H9 (cell line): ENCODE measurements around the gene SLC22A15. TPM values are rescaled to one million over a fixed set of nuclear protein-coding genes. Genes with fewer than 3 reads are reported as not detected.

Experiments used
- DNase-seq: peaks from one replicate; pipeline ENCODE4 v3.0.0-alpha.2; 2017
- H2AFZ ChIP-seq: one replicate; pipeline ENCODE4 v1.6.1; 2013; ENCODE audit warnings: mild to moderate bottlenecking, low read length, control low read depth, moderate library complexity
- H2AK5ac ChIP-seq: 2 replicates; pipeline ENCODE4 v1.6.1; 2013; ENCODE audit warnings: low read length, control low read depth, mixed read lengths; ENCODE audit not compliant: insufficient read length
- H2BK120ac ChIP-seq: one replicate; pipeline ENCODE4 v1.6.1; 2013; ENCODE audit warnings: low read depth, mild to moderate bottlenecking, low read length, control low read depth, inconsistent platforms; ENCODE audit not compliant: poor library complexity, severe bottlenecking
- H2BK12ac ChIP-seq: 2 replicates; pipeline ENCODE4 v1.6.1; 2013; ENCODE audit warnings: low read length, control low read depth, mixed read lengths, low read depth; ENCODE audit not compliant: insufficient read length
- H2BK15ac ChIP-seq: 2 replicates; pipeline ENCODE4 v1.6.1; 2013; ENCODE audit warnings: low read depth, low read length, control low read depth
- H2BK20ac ChIP-seq: one replicate; pipeline ENCODE4 v1.6.1; 2013; ENCODE audit warnings: low read depth, mild to moderate bottlenecking, low read length, control low read depth, inconsistent platforms; ENCODE audit not compliant: poor library complexity, severe bottlenecking
- H2BK5ac ChIP-seq: 2 replicates; pipeline ENCODE4 v1.6.1; 2013; ENCODE audit warnings: low read length, control low read depth, mixed read lengths; ENCODE audit not compliant: insufficient read length
- H3K14ac ChIP-seq: 2 replicates; pipeline ENCODE4 v1.6.1; 2013; ENCODE audit warnings: low read length, control low read depth; ENCODE audit not compliant: insufficient read depth
- H3K18ac ChIP-seq: 2 replicates; pipeline ENCODE4 v1.6.1; 2013; ENCODE audit warnings: low read depth, mild to moderate bottlenecking, mixed read lengths, low read length, control low read depth; ENCODE audit not compliant: insufficient read length
- H3K23ac ChIP-seq: 2 replicates; pipeline ENCODE4 v1.6.1; 2013; ENCODE audit warnings: low read length, control low read depth, mixed read lengths, low read depth; ENCODE audit not compliant: insufficient read length
- H3K23me2 ChIP-seq: 2 replicates; pipeline ENCODE4 v1.6.1; 2013; ENCODE audit warnings: low read depth, mild to moderate bottlenecking, mixed read lengths, low read length, control low read depth; ENCODE audit not compliant: insufficient read length, poor library complexity, severe bottlenecking
- H3K27ac ChIP-seq: 2 replicates; pipeline ENCODE4 v1.5.1; 2013; ENCODE audit warnings: low read length, control low read depth, mixed read lengths, low read depth; ENCODE audit not compliant: insufficient read length
- H3K27me3 ChIP-seq: 2 replicates; pipeline ENCODE4 v1.6.1; 2013; ENCODE audit warnings: low read length, control low read depth, inconsistent platforms; ENCODE audit not compliant: insufficient read depth
- H3K4ac ChIP-seq: 2 replicates; pipeline ENCODE4 v1.6.1; 2013; ENCODE audit warnings: low read depth, mild to moderate bottlenecking, control low read depth, inconsistent platforms, low read length, moderate library complexity
- H3K4me1 ChIP-seq: 2 replicates; pipeline ENCODE4 v1.6.1; 2013; ENCODE audit warnings: low read length, control low read depth, inconsistent platforms; ENCODE audit not compliant: insufficient read depth
- H3K4me2 ChIP-seq: 2 replicates; pipeline ENCODE4 v1.6.1; 2013; ENCODE audit warnings: low read length, control low read depth, mixed read lengths; ENCODE audit not compliant: insufficient read length, insufficient read depth
- H3K56ac ChIP-seq: 2 replicates; pipeline ENCODE4 v1.6.1; 2013; ENCODE audit warnings: low read depth, mild to moderate bottlenecking, mixed read lengths, low read length, control low read depth; ENCODE audit not compliant: insufficient read length
- H3K79me1 ChIP-seq: 2 replicates; pipeline ENCODE4 v1.6.1; 2013; ENCODE audit warnings: low read depth, mild to moderate bottlenecking, moderate library complexity, low read length, control low read depth, inconsistent platforms; ENCODE audit not compliant: insufficient read depth, poor library complexity, severe bottlenecking
- H3K79me2 ChIP-seq: 2 replicates; pipeline ENCODE4 v1.6.1; 2013; ENCODE audit warnings: low read length, control low read depth, inconsistent platforms; ENCODE audit not compliant: insufficient read depth
- H3K9ac ChIP-seq: 2 replicates; pipeline ENCODE4 v1.6.1; 2013; ENCODE audit warnings: low read length, control low read depth, mixed read lengths; ENCODE audit not compliant: insufficient read length; ENCODE audit errors: extremely low read depth
- H3K9me3 ChIP-seq: one replicate; pipeline ENCODE4 v1.6.1; 2013; ENCODE audit warnings: low read depth, low read length, inconsistent platforms; ENCODE audit not compliant: control insufficient read depth
- H3T11ph ChIP-seq: one replicate; pipeline ENCODE4 v1.6.1; 2013; ENCODE audit warnings: mild to moderate bottlenecking, low read length, control low read depth, inconsistent platforms
- H4K20me1 ChIP-seq: one replicate; pipeline ENCODE4 v1.6.1; 2013; ENCODE audit not compliant: control insufficient read depth, insufficient read length, insufficient read depth
- H4K5ac ChIP-seq: 2 replicates; pipeline ENCODE4 v1.6.1; 2013; ENCODE audit warnings: low read depth, mild to moderate bottlenecking, mixed read lengths, low read length, control low read depth; ENCODE audit not compliant: insufficient read length
- H4K8ac ChIP-seq: replicated peaks from 2 replicates; pipeline ENCODE4 v1.6.1; 2013; ENCODE audit warnings: low read length, control low read depth, mixed read lengths, low read depth; ENCODE audit not compliant: insufficient read length
- H4K91ac ChIP-seq: 2 replicates; pipeline ENCODE4 v1.6.1; 2013; ENCODE audit warnings: low read depth, mild to moderate bottlenecking, moderate library complexity, mixed read lengths, low read length, control low read depth; ENCODE audit not compliant: insufficient read length
- H3K27ac Mint-ChIP-seq, 3 experiments: 2 replicates in 2 of 3; 3 replicates in 1 of 3; pipeline ENCODE4 v1.8.0; 2020 to 2021; ENCODE audit warnings: mixed read lengths in 3 of 3, mild to moderate bottlenecking in 1 of 3, moderate library complexity in 1 of 3
- H3K27me3 Mint-ChIP-seq: 2 replicates; pipeline ENCODE4 v1.8.0; 2021; ENCODE audit warnings: low read depth, mild to moderate bottlenecking, moderate library complexity, mixed read lengths
- H3K36me3 Mint-ChIP-seq, 3 experiments: 2 replicates in 2 of 3; 3 replicates in 1 of 3; pipeline ENCODE4 v1.8.0; 2020 to 2021; ENCODE audit warnings: low read depth in 3 of 3, mixed read lengths in 3 of 3; ENCODE audit not compliant: insufficient read depth in 1 of 3
- H3K4me1 Mint-ChIP-seq, 2 experiments: 2 replicates each; pipeline ENCODE4 v1.8.0; 2020; ENCODE audit warnings: mixed read lengths in 2 of 2
- H3K4me3 Mint-ChIP-seq, 2 experiments: 2 replicates in 1 of 2; 3 replicates in 1 of 2; pipeline ENCODE4 v1.8.0; 2020 to 2021; ENCODE audit warnings: mild to moderate bottlenecking in 2 of 2, mixed read lengths in 2 of 2, moderate library complexity in 1 of 2
- H3K9me3 Mint-ChIP-seq, 2 experiments: 2 replicates in 1 of 2; 3 replicates in 1 of 2; pipeline ENCODE4 v1.8.0; 2020; ENCODE audit warnings: mild to moderate bottlenecking in 2 of 2, mixed read lengths in 2 of 2, moderate library complexity in 1 of 2
- WGBS: extraction: QIAGEN DNeasy Blood & Tissue Kit; methylation state at CpG from one replicate; pipeline ENCODE4 v1.1.7; 2013; ENCODE audit warnings: missing lambda C conversion rate, low lambda C conversion rate, mixed read lengths; ENCODE audit not compliant: insufficient read length; ENCODE audit errors: extremely low coverage; 5-methylcytosine and 5-hydroxymethylcytosine counted together
- total RNA-seq: library from RNA; stranded (reverse); gene quantifications from 2 replicates; pipeline ENCODE4 v1.2.1, GENCODE V29; 2021
- TF ChIP-seq, protein P1 (sequence below): fragments of 200-600 bp; sonication (generic); conservative IDR thresholded peaks from 3 replicates; pipeline ENCODE4 v1.8.0; 2021; ENCODE audit warnings: antibody characterized with exemption, mild to moderate bottlenecking

SLC22A15 gene
- total RNA-seq, 1 experiment from 2014 or later = 3.2 TPM

DNA sequence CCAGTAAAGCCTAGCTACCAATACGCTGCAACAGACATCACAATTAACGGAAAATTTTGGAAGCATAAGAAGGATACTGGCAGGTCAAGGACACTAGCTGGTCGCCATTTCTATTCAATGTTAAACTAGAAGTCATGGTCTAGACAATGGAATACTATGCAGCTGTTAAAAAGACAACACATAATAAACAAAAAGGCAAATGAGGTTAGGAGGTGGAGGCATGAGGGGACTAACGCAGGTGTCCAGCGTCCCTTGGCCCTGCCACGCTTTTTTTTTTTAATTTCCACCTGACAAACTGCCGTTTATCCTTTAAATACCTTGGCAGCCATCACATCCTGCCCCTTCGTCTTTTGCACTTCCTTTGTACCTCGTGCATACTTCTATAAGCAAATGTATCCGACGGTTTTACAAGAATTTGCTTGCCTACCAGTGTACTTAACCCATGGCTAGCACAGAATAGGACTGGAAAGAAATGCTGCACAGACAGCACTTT, 698 bp upstream of the SLC22A15 start:
- Histone ChIP-seq H3K79me2 (peaks cover 2% of the 10 kb centered on the region; the same call in 1 of the 2 replicates), H2AFZ (peak overlapping the region; percentile 93), H3K79me1 (no peaks in the 10 kb centered on the region), H2BK15ac (no peak overlapping the region; the same call in 1 of the 2 replicates), H4K91ac (no peak overlapping the region), H4K20me1 (no peaks in the 10 kb centered on the region), H3K4ac (no peak overlapping the region), H3K27me3 (no peaks in the 10 kb centered on the region), H3K56ac (no peak overlapping the region), H3K14ac (peak overlapping the region; percentile 66; the same call in 1 of the 2 replicates), H3K23ac (no peak overlapping the region), H2BK12ac (no peak overlapping the region), H2AK5ac (no peak overlapping the region), H2BK5ac (no peak overlapping the region), H3K4me1 (no peaks in the 10 kb centered on the region; the same call in 1 of the 2 replicates), H3T11ph (no peak overlapping the region), H3K23me2 (peaks cover 8% of the 10 kb centered on the region), H3K9me3 (no peaks in the 10 kb centered on the region), H2BK20ac (no peak overlapping the region), H3K9ac (peak overlapping the region; percentile 67), H3K18ac (peak overlapping the region; percentile 48), H3K4me2 (peak overlapping the region; percentile 67), H4K5ac (no peak overlapping the region), H2BK120ac (no peak overlapping the region), H4K8ac (no peak overlapping the region), H3K27ac (no peak overlapping the region)
- Mint-ChIP-seq H3K4me3 (peak overlapping the region; percentile 85 to 93), H3K36me3 (no peaks in the 10 kb centered on the region), H3K9me3 (no peaks in the 10 kb centered on the region; a peak in 1 of 5 replicates), H3K4me1 (peaks cover 26 to 27% of the 10 kb centered on the region in 2 experiments), H3K27ac (peak overlapping the region in 2 of 3 experiments; percentile 84 to 97; a peak in 3 of 7 replicates), H3K27me3 (no peaks in the 10 kb centered on the region)
- no CpG with 5 or more reads among the region's 11 CpGs for WGBS
- no peak for DNase-seq
- TF ChIP-seq, protein P1, sequence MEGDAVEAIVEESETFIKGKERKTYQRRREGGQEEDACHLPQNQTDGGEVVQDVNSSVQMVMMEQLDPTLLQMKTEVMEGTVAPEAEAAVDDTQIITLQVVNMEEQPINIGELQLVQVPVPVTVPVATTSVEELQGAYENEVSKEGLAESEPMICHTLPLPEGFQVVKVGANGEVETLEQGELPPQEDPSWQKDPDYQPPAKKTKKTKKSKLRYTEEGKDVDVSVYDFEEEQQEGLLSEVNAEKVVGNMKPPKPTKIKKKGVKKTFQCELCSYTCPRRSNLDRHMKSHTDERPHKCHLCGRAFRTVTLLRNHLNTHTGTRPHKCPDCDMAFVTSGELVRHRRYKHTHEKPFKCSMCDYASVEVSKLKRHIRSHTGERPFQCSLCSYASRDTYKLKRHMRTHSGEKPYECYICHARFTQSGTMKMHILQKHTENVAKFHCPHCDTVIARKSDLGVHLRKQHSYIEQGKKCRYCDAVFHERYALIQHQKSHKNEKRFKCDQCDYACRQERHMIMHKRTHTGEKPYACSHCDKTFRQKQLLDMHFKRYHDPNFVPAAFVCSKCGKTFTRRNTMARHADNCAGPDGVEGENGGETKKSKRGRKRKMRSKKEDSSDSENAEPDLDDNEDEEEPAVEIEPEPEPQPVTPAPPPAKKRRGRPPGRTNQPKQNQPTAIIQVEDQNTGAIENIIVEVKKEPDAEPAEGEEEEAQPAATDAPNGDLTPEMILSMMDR = no peak
